GM12872 (cell line): ENCODE results near the gene CNOT1.

Experiments
- TF ChIP-seq, protein P1 (sequence below): IDR thresholded peaks from 3 replicates; pipeline ENCODE4 v1.5.1; 2011; ENCODE audit warnings: low read depth, mild to moderate bottlenecking, low read length, moderate library complexity; ENCODE audit not compliant: insufficient read depth

The CNOT1 gene

GRCh38 chr16:58658796-58659211 lies 29.2 kb upstream of the CNOT1 start:
- TF ChIP-seq, protein P1, sequence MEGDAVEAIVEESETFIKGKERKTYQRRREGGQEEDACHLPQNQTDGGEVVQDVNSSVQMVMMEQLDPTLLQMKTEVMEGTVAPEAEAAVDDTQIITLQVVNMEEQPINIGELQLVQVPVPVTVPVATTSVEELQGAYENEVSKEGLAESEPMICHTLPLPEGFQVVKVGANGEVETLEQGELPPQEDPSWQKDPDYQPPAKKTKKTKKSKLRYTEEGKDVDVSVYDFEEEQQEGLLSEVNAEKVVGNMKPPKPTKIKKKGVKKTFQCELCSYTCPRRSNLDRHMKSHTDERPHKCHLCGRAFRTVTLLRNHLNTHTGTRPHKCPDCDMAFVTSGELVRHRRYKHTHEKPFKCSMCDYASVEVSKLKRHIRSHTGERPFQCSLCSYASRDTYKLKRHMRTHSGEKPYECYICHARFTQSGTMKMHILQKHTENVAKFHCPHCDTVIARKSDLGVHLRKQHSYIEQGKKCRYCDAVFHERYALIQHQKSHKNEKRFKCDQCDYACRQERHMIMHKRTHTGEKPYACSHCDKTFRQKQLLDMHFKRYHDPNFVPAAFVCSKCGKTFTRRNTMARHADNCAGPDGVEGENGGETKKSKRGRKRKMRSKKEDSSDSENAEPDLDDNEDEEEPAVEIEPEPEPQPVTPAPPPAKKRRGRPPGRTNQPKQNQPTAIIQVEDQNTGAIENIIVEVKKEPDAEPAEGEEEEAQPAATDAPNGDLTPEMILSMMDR = no peak

DNA sequence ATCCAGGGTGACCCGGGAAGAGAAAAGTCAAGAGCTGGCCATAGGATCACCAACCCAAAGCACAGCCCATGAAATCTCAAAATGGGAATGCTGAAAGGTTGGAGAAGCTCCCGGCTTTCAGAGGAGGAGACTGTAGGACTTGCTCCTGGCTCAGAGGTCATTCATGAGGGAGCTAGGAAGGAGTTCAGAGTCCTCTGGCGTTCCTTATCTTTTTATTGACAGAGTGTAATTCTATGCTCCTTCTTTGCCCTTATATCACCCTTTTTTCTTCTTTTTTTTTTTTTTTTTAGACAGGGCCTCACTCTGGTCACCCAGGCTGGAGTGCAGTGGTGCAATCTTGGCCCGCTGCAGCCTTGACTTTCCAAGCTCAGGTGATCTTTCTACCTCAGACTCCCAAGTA lies 27.3 kb upstream of the CNOT1 start:
- TF ChIP-seq, protein P1 = no peak

GRCh38 chr16:58655215-58655596 lies 25.6 kb upstream of the CNOT1 start:
- TF ChIP-seq, protein P1 = no peak

- TF ChIP-seq, protein P1 = no peak
Observed at GRCh38 chr16:58654560-58655214, 25.1 kb upstream of the CNOT1 start.

DNA sequence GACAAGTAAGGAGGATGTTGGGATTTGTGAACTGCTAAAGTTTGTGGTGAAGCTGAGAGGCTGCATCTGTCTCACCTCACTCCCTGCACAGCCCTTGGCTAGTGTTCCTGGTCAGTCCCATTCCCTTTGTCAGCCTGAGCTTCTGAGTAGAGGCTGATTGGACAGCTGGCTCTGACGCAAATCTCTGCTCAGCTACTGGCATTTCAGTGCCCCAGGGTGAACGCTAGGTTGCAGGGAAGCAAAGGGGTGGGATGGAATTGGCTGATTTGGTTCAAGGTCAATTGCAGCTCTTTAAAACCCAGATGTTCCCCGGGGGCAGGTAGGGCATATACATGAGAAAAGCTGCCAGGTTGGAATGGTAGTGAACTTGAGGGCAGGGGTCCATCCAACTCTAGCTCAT lies 23.1 kb upstream of the CNOT1 start:
- TF ChIP-seq, protein P1 = no peak

DNA sequence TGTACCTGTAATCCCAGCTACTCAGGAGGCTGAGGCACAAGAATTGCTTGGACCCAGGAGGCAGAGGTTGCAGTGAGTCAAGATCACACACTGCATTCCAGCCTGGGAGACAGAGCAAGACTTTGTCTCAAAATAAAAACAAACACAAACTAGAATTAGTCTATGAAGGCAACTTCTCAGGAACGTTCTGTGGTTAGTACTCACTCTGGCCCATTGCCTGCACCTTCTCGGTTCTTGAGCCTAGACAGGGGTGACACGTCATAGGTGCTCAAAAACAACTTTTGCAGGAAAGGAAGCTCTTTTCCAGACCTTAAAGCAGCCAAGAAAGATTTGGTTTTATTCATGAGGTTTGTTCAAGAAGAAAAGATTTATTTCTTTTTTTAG lies 22.3 kb upstream of the CNOT1 start:
- TF ChIP-seq, protein P1 = no peak

DNA sequence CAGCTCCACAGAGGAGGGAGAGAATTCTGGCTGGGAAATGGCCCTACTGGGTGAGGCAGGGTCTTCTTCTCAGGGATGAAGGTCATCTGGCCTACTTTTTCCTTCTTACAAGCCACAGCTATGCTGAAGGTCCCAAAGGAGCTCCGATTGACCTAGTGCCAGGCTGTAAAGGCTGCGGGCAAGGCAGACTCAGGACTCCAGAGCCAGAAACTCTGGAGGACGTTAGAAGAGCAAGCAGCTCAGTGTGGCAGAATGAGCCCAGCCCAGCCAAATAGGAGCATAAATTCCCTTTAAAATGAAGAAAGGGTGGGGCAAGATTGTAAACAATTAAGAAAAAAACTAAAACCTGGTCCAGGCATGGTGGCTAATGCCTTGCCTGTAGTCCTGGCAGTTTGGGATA lies 20.1 kb upstream of the CNOT1 start:
- TF ChIP-seq, protein P1 = no peak
